Endodermal cell (in vitro differentiated cells): Measurements from ENCODE around the gene RNASEH1. TPM values are rescaled to one million over a fixed set of nuclear protein-coding genes. Genes with fewer than 3 reads are reported as not detected.
"Not testable (repeated sequence)": the region's sequence is repeated elsewhere in the genome, so short reads cannot be mapped to it uniquely, and the experiment has no call there.

ENCODE experiments used
- DNase-seq: peaks from one replicate; pipeline ENCODE4 v3.0.0-alpha.2; 2017
- H3K27ac ChIP-seq: 2 replicates; pipeline ENCODE4 v1.5.1; 2013; ENCODE audit warnings: mild to moderate bottlenecking, low read depth, low read length, moderate library complexity
- H3K27me3 ChIP-seq: 2 replicates; pipeline ENCODE4 v1.6.1; 2013; ENCODE audit warnings: mild to moderate bottlenecking, low read length, moderate library complexity; ENCODE audit not compliant: insufficient read depth, control insufficient read depth, poor library complexity, severe bottlenecking
- H3K36me3 ChIP-seq: 2 replicates; pipeline ENCODE4 v1.7.0; 2013; ENCODE audit warnings: mild to moderate bottlenecking, low read length, moderate library complexity; ENCODE audit not compliant: control insufficient read depth, insufficient read depth
- H3K4me1 ChIP-seq: one replicate; pipeline ENCODE4 v1.7.0; 2013; ENCODE audit warnings: low read length; ENCODE audit not compliant: control insufficient read depth, insufficient read depth
- H3K4me3 ChIP-seq: 2 replicates; pipeline ENCODE4 v1.5.1; 2013; ENCODE audit warnings: mild to moderate bottlenecking, low read length, moderate library complexity
- H3K9ac ChIP-seq: 2 replicates; pipeline ENCODE4 v1.6.1; 2013; ENCODE audit warnings: mild to moderate bottlenecking, low read length, moderate library complexity; ENCODE audit not compliant: poor library complexity, severe bottlenecking; ENCODE audit errors: extremely low read depth
- H3K9me3 ChIP-seq: 2 replicates; pipeline ENCODE4 v1.6.1; 2013; ENCODE audit warnings: mild to moderate bottlenecking, low read length, moderate library complexity; ENCODE audit not compliant: control insufficient read depth
- H3K27ac Mint-ChIP-seq: 2 replicates; pipeline ENCODE4 v1.8.0; 2020; ENCODE audit warnings: mixed read lengths
- H3K27me3 Mint-ChIP-seq: 2 replicates; pipeline ENCODE4 v1.8.0; 2021; ENCODE audit warnings: mild to moderate bottlenecking, mixed read lengths; ENCODE audit not compliant: insufficient read depth
- H3K36me3 Mint-ChIP-seq: 2 replicates; pipeline ENCODE4 v1.8.0; 2020; ENCODE audit warnings: low read depth, mixed read lengths
- H3K4me1 Mint-ChIP-seq: 2 replicates; pipeline ENCODE4 v1.8.0; 2020; ENCODE audit warnings: mixed read lengths
- H3K4me3 Mint-ChIP-seq: 2 replicates; pipeline ENCODE4 v1.8.0; 2020; ENCODE audit warnings: mild to moderate bottlenecking, moderate library complexity, mixed read lengths
- H3K9me3 Mint-ChIP-seq: 2 replicates; pipeline ENCODE4 v1.8.0; 2020; ENCODE audit warnings: mild to moderate bottlenecking, mixed read lengths
- CTCF ChIP-seq: fragments of 200-600 bp; sonication (generic); conservative IDR thresholded peaks from 2 replicates; pipeline ENCODE4 v1.5.0; 2021; ENCODE audit warnings: antibody characterized with exemption, mild to moderate bottlenecking
- WGBS, 2 experiments: methylation state at CpG; one replicate each; pipeline versions ENCODE4 v1.1.5 to v1.1.7; 2013; ENCODE audit warnings: missing lambda C conversion rate in 2 of 2, mixed read lengths in 1 of 2; ENCODE audit not compliant: insufficient coverage in 1 of 2, insufficient read length in 1 of 2; 5-methylcytosine and 5-hydroxymethylcytosine counted together
- total RNA-seq, 2 donors: library from RNA; stranded (reverse); fragmentation: NEBNext Ultra II Directional in 1 of 2; extraction: Animal tissue kit (Norgen Biotek cat#: 25700) in 1 of 2; gene quantifications; 2 replicates in 1 of 2; 3 replicates in 1 of 2; pipeline ENCODE4 v1.2.1, GENCODE V29; 2021

Gene RNASEH1
- total RNA-seq, 2 donors from 2014 or later: 28.2 to 35.2 TPM

GRCh38 chr2:3518496-3519254 is 39.5 kb downstream of the RNASEH1 start:
- no peaks in the 10 kb centered on the region for H3K27me3 ChIP-seq
- peak overlapping the region; percentile 85 for H3K9ac ChIP-seq
- Mint-ChIP-seq H3K27me3 (peaks cover 13% of the 10 kb centered on the region), H3K27ac (peak overlapping the region; percentile 90), H3K9me3 (peaks cover 34% of the 10 kb centered on the region), H3K4me1 (peaks cover 15% of the 10 kb centered on the region), H3K4me3 (peak overlapping the region; percentile 81), H3K36me3 (peaks cover 38% of the 10 kb centered on the region)
- no peak for TF ChIP-seq CTCF
- WGBS, 2 experiments: 0% methylated on average over 16 to 67 of the region's 67 CpGs
- H3K36me3 ChIP-seq: peaks cover 25% of the 10 kb centered on the region
- no peaks in the 10 kb centered on the region for H3K4me1 ChIP-seq
- H3K27ac ChIP-seq: peak overlapping the region; percentile 96
- peak overlapping the region; percentile 85 for H3K4me3 ChIP-seq
- peaks cover 23% of the 10 kb centered on the region for H3K9me3 ChIP-seq
- peak; percentile 100 for DNase-seq

- H3K27ac Mint-ChIP-seq: peak overlapping the region; percentile 90
- WGBS, 2 experiments: 0 to 5% methylated on average over 1 to 2 of the region's 3 CpGs
- TF ChIP-seq CTCF: no peak
Observed at GRCh38 chr2:3517948-3518495, 40.1 kb downstream of the RNASEH1 start.

GRCh38 chr2:3516831-3517230 is 41.3 kb downstream of the RNASEH1 start:
- peaks cover 23% of the 10 kb centered on the region for H3K9me3 ChIP-seq
- Mint-ChIP-seq H3K36me3 (peaks cover 54% of the 10 kb centered on the region), H3K27ac (no peak overlapping the region), H3K27me3 (peaks cover 13% of the 10 kb centered on the region), H3K9me3 (peaks cover 34% of the 10 kb centered on the region), H3K4me3 (no peak overlapping the region), H3K4me1 (peaks cover 13% of the 10 kb centered on the region)
- DNase-seq: peak; percentile 30
- H3K27ac ChIP-seq: no peak overlapping the region
- H3K4me3 ChIP-seq: no peak overlapping the region
- 95 to 96% methylated on average over 3 of the region's 3 CpGs for WGBS, 2 experiments
- no peaks in the 10 kb centered on the region for H3K4me1 ChIP-seq
- peaks cover 42% of the 10 kb centered on the region for H3K36me3 ChIP-seq
- H3K27me3 ChIP-seq: no peaks in the 10 kb centered on the region
- TF ChIP-seq CTCF: no peak
- no peak overlapping the region for H3K9ac ChIP-seq

More at GRCh38 chr2:3517948-3518495, 40.1 kb downstream of the RNASEH1 start:
- Histone ChIP-seq H3K4me1 (no peaks in the 10 kb centered on the region), H3K9me3 (peaks cover 23% of the 10 kb centered on the region), H3K4me3 (peak overlapping the region; percentile 85), H3K27me3 (no peaks in the 10 kb centered on the region), H3K36me3 (peaks cover 31% of the 10 kb centered on the region), H3K27ac (peak overlapping the region; percentile 82), H3K9ac (peak overlapping the region; percentile 84)
- Mint-ChIP-seq H3K27me3 (peaks cover 13% of the 10 kb centered on the region), H3K36me3 (peaks cover 45% of the 10 kb centered on the region), H3K9me3 (peaks cover 34% of the 10 kb centered on the region), H3K4me3 (peak overlapping the region; percentile 81), H3K4me1 (peaks cover 13% of the 10 kb centered on the region)
- no peak for DNase-seq

GRCh38 chr2:3515438-3515837 is 42.7 kb downstream of the RNASEH1 start:
- not testable (repeated sequence) for H3K27ac ChIP-seq, H3K27me3 Mint-ChIP-seq, H3K27me3 ChIP-seq, H3K27ac Mint-ChIP-seq, H3K9ac ChIP-seq, H3K4me1 ChIP-seq, H3K4me3 Mint-ChIP-seq, DNase-seq
- WGBS, 2 experiments: 94% methylated on average over 1 of the region's 5 CpGs; no CpG with 5 or more reads in 1 of the 2 experiments
- Histone ChIP-seq H3K4me3 (peak overlapping the region; percentile 29), H3K36me3 (peaks cover 51% of the 10 kb centered on the region), H3K9me3 (peaks cover 23% of the 10 kb centered on the region)
- Mint-ChIP-seq H3K9me3 (peaks cover 34% of the 10 kb centered on the region), H3K36me3 (peaks cover 68% of the 10 kb centered on the region), H3K4me1 (peaks cover 11% of the 10 kb centered on the region)
